Measurements from ENCODE around the gene GABBR2. TPM values are rescaled to one million over a fixed set of nuclear protein-coding genes. Genes with fewer than 3 reads are reported as not detected.

GABBR2 gene
- total and polyA plus RNA-seq, 2 of the 8 experiments (the other 6 are each of a cell fraction or from before 2014, with no cell fraction given), result 0.50 to 1.2 TPM

DNA sequence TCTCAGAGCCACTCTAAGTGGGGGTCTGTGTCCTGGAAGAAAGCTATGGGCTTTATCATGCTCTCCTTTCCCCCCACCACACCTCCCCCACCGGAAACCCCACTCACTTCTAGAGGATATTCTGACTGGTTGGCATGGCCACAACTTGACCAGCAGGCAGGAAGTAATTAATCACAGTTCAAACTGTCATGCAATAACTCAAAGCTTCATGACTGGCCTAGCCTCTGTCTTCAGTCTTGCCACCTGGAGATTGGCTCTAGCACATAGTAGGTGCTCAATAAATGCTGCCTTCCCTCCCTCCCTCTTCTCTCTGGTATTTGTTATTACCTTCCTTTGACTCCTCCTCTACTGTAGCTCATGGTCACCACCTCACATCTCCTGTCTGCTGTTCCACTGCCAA is 124.7 kb downstream of the GABBR2 start:
- no peaks in the 10 kb centered on the region for H3K79me2 ChIP-seq (ENCODE audit: control insufficient read depth in 1 of 2, insufficient read depth in 2 of 2, low read length in 2 of 2)
- no peak overlapping the region for H3K4ac ChIP-seq (replicated peaks; ENCODE audit: insufficient read length, low read depth, low read length)
- H2BK20ac ChIP-seq (ENCODE audit: low read length), result no peak overlapping the region
- ChIA-PET POLR2A (ENCODE audit: partially characterized antibody) (no interaction called here), CTCF (ENCODE audit: partially characterized antibody) (interaction anchor here (0.8 to 1.8 kb wide), 8 partner anchors 9 to 208 kb away, joined by 3 to 7 read pairs (median 4); no protein-coding TSS in a partner anchor)
- H3K56ac ChIP-seq (replicated peaks; ENCODE audit: insufficient read length, low read depth, low read length), result no peak overlapping the region
- H4K20me1 ChIP-seq (replicated peaks in 1 of 2; ENCODE audit: control insufficient read depth in 1 of 2, insufficient read depth in 2 of 2, low read length in 2 of 2), result no peaks in the 10 kb centered on the region
- H3K23ac ChIP-seq (ENCODE audit: insufficient read length), result no peak overlapping the region
- no peak for DNase-seq (ENCODE audit: low read depth in 1 of 2, low spot score in 2 of 2)
- no peaks in the 10 kb centered on the region for H3K9me3 ChIP-seq (ENCODE audit: insufficient read depth in 2 of 2, low read depth in 1 of 2, low read length in 1 of 2)
- H2AK5ac ChIP-seq (ENCODE audit: low read depth, low read length), result no peak overlapping the region
- no peak overlapping the region for H4K91ac ChIP-seq (replicated peaks; ENCODE audit: insufficient read length, low read length)
- no peaks in the 10 kb centered on the region; a peak in 1 of 7 replicates for H3K4me1 ChIP-seq (replicated peaks in 1 of 4; ENCODE audit: control insufficient read depth in 3 of 4, insufficient read depth in 4 of 4, low read length in 3 of 4)
- no peaks in the 10 kb centered on the region for H3K36me3 ChIP-seq (ENCODE audit: control insufficient read depth in 2 of 4, insufficient read depth in 4 of 4, low read length in 3 of 4)
- H2BK120ac ChIP-seq (replicated peaks; ENCODE audit: low read depth, low read length), result no peak overlapping the region
- 82% methylated on average over 1 of the region's 1 CpG; no CpG with 5 or more reads in 1 of the 2 experiments for WGBS, 2 experiments (ENCODE audit: extremely low coverage in 1 of 2, insufficient coverage in 1 of 2, insufficient read length in 1 of 2, insufficient replicate concordance in 2 of 2, low coverage in 1 of 2, low lambda C conversion rate in 2 of 2, missing lambda C conversion rate in 1 of 2)
- H2BK12ac ChIP-seq (ENCODE audit: low read depth, low read length), result no peak overlapping the region
- H3K27me3 ChIP-seq (replicated peaks in 1 of 4; ENCODE audit: control insufficient read depth in 3 of 4, extremely low read depth in 1 of 4, insufficient read depth in 3 of 4, low read length in 3 of 4), result no peaks in the 10 kb centered on the region
- H3K14ac ChIP-seq (ENCODE audit: insufficient read length), result no peak overlapping the region
- H2BK5ac ChIP-seq (ENCODE audit: low read depth, low read length), result no peak overlapping the region
- H3K23me2 ChIP-seq (ENCODE audit: low read depth, low read length), result no peaks in the 10 kb centered on the region
- 0 out of 2 replicates have a peak overlapping the region, but pooled peaks have one; percentile 46 for H2BK15ac ChIP-seq (ENCODE audit: low read length)
- no peak for FAIRE-seq
- H4K8ac ChIP-seq (ENCODE audit: extremely low read depth, insufficient read depth, low read length), result no peak overlapping the region
- no peak overlapping the region for H3K27ac ChIP-seq (ENCODE audit: low read depth, low read length)
- H4K5ac ChIP-seq (ENCODE audit: insufficient read length, low read depth, low read length), result no peak overlapping the region
- no peaks in the 10 kb centered on the region for H3K79me1 ChIP-seq (ENCODE audit: low read depth, low read length)
- H3K4me3 ChIP-seq (ENCODE audit: extremely low read depth in 1 of 4, insufficient read depth in 2 of 4, low read depth in 3 of 4, low read length in 4 of 4), result no peak overlapping the region
- H3K9ac ChIP-seq (replicated peaks in 1 of 4; ENCODE audit: extremely low read depth in 1 of 4, low read depth in 3 of 4, low read length in 3 of 4), result no peak overlapping the region
- H3K18ac ChIP-seq (ENCODE audit: extremely low read depth, low read length), result no peak overlapping the region
- no peak overlapping the region for H3K4me2 ChIP-seq (ENCODE audit: insufficient read depth in 1 of 2, low read depth in 2 of 2, low read length in 2 of 2)
- no peak overlapping the region for H2AFZ ChIP-seq (ENCODE audit: low read length)
- no peak for TF ChIP-seq SRF (IDR thresholded peaks at IDR 0.05; ENCODE audit: low read depth, low read length)
- TF ChIP-seq TBP (IDR thresholded peaks at IDR 0.05; ENCODE audit: low read depth, low read length), result no peak
- TF ChIP-seq EP300 (IDR thresholded peaks at IDR 0.05; ENCODE audit: borderline replicate concordance in 1 of 2, low read depth in 2 of 2, low read length in 2 of 2), result no peak
- TF ChIP-seq JUND (IDR thresholded peaks at IDR 0.05; ENCODE audit: low read length), result no peak
- TF ChIP-seq, protein P1, sequence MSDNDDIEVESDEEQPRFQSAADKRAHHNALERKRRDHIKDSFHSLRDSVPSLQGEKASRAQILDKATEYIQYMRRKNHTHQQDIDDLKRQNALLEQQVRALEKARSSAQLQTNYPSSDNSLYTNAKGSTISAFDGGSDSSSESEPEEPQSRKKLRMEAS (IDR thresholded peaks at IDR 0.05), result no peak
- no peak for TF ChIP-seq RBBP5 (IDR thresholded peaks at IDR 0.05; ENCODE audit: borderline replicate concordance, low read depth, low read length)
- no peak for TF ChIP-seq GTF2F1 (IDR thresholded peaks at IDR 0.05; ENCODE audit: borderline replicate concordance, low read depth, low read length)
- no peak for TF ChIP-seq BACH1 (IDR thresholded peaks at IDR 0.05; ENCODE audit: low read length)
- TF ChIP-seq CHD1 (IDR thresholded peaks at IDR 0.05; ENCODE audit: low read depth, low read length), result no peak
- no peak for TF ChIP-seq POU5F1 (IDR thresholded peaks at IDR 0.05; ENCODE audit: low read depth, low read length)
- TF ChIP-seq RXRA (IDR thresholded peaks at IDR 0.05; ENCODE audit: insufficient read depth, low read depth, low read length), result no peak
- no peak for TF ChIP-seq SIRT6 (IDR thresholded peaks at IDR 0.05; ENCODE audit: low read length)
- no peak for TF ChIP-seq CHD2 (IDR thresholded peaks at IDR 0.05; ENCODE audit: low read length)
- TF ChIP-seq CTBP2 (IDR thresholded peaks at IDR 0.05; ENCODE audit: borderline replicate concordance, insufficient read depth, insufficient read length, low read length), result no peak
- no peak for TF ChIP-seq CEBPB (IDR thresholded peaks at IDR 0.05; ENCODE audit: low read depth, low read length)
- no peak for TF ChIP-seq SUZ12 (IDR thresholded peaks at IDR 0.05; ENCODE audit: low read length)

All from H1 (cell line).